Stimulated activated naive B cell treated with anti-CD40 and anti-IgM and Interleukin-4, amounts not matched to agents 10 μg/mL and 1 μg/mL and 100 μg/mL, for 72 hours (primary cell): ENCODE measurements around the gene TRIM52.
"Not testable (repeated sequence)": the region's sequence is repeated elsewhere in the genome, so short reads cannot be mapped to it uniquely, and the experiment has no call there.

Experiments used
- ATAC-seq, 2 donors: fragments of 150-1000 bp; cut with Tn5 transposase; replicated peaks; 2 replicates each; pipeline ENCODE4 v1.10.0; 2021; ENCODE audit warnings: moderate library complexity in 1 of 2
- DNase-seq: peaks from one replicate; pipeline ENCODE4 v3.0.0; 2021
- H3K27ac Mint-ChIP-seq: one replicate; pipeline ENCODE4 v1.8.0; 2022; ENCODE audit warnings: mild to moderate bottlenecking, mixed read lengths
- H3K27me3 Mint-ChIP-seq, 2 donors: one replicate each; pipeline ENCODE4 v1.8.0; 2022; ENCODE audit warnings: mixed read lengths in 2 of 2
- H3K36me3 Mint-ChIP-seq, 2 donors: one replicate each; pipeline ENCODE4 v1.8.0; 2022; ENCODE audit warnings: mixed read lengths in 2 of 2, mild to moderate bottlenecking in 1 of 2
- H3K4me1 Mint-ChIP-seq, 2 donors: one replicate each; pipeline ENCODE4 v1.8.0; 2022; ENCODE audit warnings: mixed read lengths in 2 of 2, mild to moderate bottlenecking in 1 of 2
- H3K4me3 Mint-ChIP-seq, 2 donors: one replicate each; pipeline ENCODE4 v1.8.0; 2022; ENCODE audit warnings: mild to moderate bottlenecking in 2 of 2, mixed read lengths in 2 of 2, moderate library complexity in 1 of 2
- H3K9me3 Mint-ChIP-seq, 2 donors: one replicate each; pipeline ENCODE4 v1.8.0; 2022; ENCODE audit warnings: mixed read lengths in 2 of 2, mild to moderate bottlenecking in 1 of 2

Gene TRIM52

DNA sequence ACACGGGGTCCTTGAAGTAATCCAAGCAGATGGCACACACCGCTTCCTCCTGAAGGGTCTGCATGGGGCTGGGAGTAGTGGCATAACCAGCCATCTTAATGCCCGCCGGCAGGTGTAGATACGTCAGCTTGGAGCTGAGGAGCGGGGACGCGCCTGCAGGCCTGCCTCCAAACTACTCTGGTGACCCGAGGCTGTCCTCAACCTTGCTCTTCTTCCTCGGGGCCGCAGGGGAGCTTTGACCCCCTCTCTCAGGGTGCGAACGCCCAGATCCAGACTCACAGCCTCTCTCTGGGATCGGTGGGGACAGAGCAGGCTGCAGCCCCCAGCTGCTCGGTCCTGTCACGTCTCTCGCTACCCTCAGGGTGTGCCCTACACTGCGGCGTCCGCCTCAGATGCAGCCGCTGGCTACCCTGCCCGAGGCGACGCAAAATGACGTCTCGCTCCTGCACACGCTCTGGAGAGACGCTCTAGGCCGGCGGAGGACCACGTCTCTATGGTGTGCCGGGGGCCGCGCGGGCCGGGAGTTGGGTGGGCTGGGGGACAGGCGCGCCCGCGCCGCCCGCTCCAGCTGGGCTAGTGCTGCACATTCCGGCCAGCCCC is at the start of gene TRIM52:
TSS of gene TRIM52 (minus strand) at position 424 of the 600 bp plus-strand sequence. CDS start at position 94, 330 bp downstream.
- DNase-seq = peak; percentile 88
- H3K9me3 Mint-ChIP-seq = no peaks in the 10 kb centered on the region
- peaks cover 30 to 43% of the 10 kb centered on the region in 2 donors for H3K4me1 Mint-ChIP-seq

GRCh38 chr5:181287331-181287730 is 26.4 kb upstream of the TRIM52 start:
- H3K4me3 Mint-ChIP-seq, H3K9me3 Mint-ChIP-seq, H3K27me3 Mint-ChIP-seq, H3K36me3 Mint-ChIP-seq, DNase-seq: not testable (repeated sequence)
- Mint-ChIP-seq H3K4me1 (peaks cover 22 to 27% of the 10 kb centered on the region in 2 donors), H3K27ac (peak overlapping the region; percentile 59)
- ATAC-seq = peak in 1 of 2 donors; percentile 45

More for the DNA sequence above, at the start of gene TRIM52:
- peak within 1 kb of the TSS; percentile 93 to 99 for H3K4me3 Mint-ChIP-seq
- H3K36me3 Mint-ChIP-seq = peaks cover 14 to 39% of the 10 kb centered on the region in 2 donors
- ATAC-seq = peak; percentile 90
- no peaks in the 10 kb centered on the region for H3K27me3 Mint-ChIP-seq
- peak within 1 kb of the TSS; percentile 99 for H3K27ac Mint-ChIP-seq

GRCh38 chr5:181285962-181286705 is 25.2 kb upstream of the TRIM52 start:
- H3K36me3 Mint-ChIP-seq, ATAC-seq, H3K27me3 Mint-ChIP-seq, DNase-seq, H3K9me3 Mint-ChIP-seq, H3K4me3 Mint-ChIP-seq: not testable (repeated sequence)
- Mint-ChIP-seq H3K4me1 (peaks cover 22 to 27% of the 10 kb centered on the region in 2 donors), H3K27ac (peak overlapping the region; percentile 56)

- H3K36me3 Mint-ChIP-seq, ATAC-seq, DNase-seq, H3K27me3 Mint-ChIP-seq, H3K9me3 Mint-ChIP-seq, H3K4me3 Mint-ChIP-seq: not testable (repeated sequence)
- peak overlapping the region; percentile 5 for H3K27ac Mint-ChIP-seq
- peaks cover 22 to 27% of the 10 kb centered on the region in 2 donors for H3K4me1 Mint-ChIP-seq
These were observed 23.2 kb upstream of the TRIM52 start for GRCh38 chr5:181283841-181284755.

GRCh38 chr5:181283347-181283746 is 22.4 kb upstream of the TRIM52 start:
- DNase-seq (no peak), ATAC-seq (no peak)
- Mint-ChIP-seq H3K4me1 (peaks cover 22 to 26% of the 10 kb centered on the region in 2 donors), H3K9me3 (no peaks in the 10 kb centered on the region), H3K27ac (no peak overlapping the region), H3K36me3 (no peaks in the 10 kb centered on the region), H3K27me3 (no peaks in the 10 kb centered on the region), H3K4me3 (no peak overlapping the region)

DNA sequence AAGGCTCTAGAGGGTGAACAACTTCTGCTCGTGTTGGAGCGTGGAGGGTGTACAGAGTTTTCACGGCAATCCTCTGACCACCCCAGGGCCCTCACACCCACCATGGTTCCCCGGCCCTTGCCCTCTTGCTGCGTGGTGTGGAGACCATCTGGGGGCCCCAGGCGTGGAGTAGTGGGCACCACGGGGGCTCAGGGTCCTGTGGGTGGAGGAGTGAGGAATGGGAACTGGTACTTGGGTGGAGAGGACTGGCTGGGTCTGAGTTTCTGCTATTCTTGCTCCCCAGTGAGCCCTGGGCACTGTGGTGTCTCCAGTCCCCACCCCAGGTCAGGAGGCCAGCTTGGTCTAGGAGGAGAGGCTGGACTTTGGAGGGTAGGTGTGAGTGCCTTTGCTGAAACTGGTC is 21.9 kb upstream of the TRIM52 start:
- Mint-ChIP-seq H3K36me3 (no peaks in the 10 kb centered on the region), H3K27ac (no peak overlapping the region), H3K4me1 (peaks cover 18 to 21% of the 10 kb centered on the region in 2 donors), H3K4me3 (no peak overlapping the region), H3K27me3 (no peaks in the 10 kb centered on the region), H3K9me3 (no peaks in the 10 kb centered on the region)
- no peak for ATAC-seq
- no peak for DNase-seq

DNA sequence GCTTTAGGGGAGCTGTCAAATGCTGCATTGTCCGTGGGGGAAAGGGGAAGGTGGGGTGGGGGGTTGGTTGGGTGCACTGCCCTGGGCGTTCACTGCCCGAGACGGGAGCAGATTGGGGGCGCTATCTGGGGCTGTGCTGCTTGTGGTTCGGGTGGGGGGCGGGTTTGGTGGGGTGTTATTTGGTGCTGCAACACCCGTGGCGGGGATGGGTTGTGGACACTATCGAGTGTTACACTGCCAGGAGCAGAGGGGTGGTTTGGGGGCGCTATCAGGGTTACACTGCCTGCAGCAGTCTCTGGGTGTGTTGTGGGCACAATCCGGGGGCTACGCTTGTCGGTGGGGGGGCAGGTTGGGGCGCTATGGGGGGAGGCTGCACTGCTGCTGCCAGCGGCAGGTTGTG is 21.5 kb upstream of the TRIM52 start:
- not testable (repeated sequence) for H3K27ac Mint-ChIP-seq, H3K9me3 Mint-ChIP-seq, H3K36me3 Mint-ChIP-seq, ATAC-seq, H3K4me3 Mint-ChIP-seq, H3K27me3 Mint-ChIP-seq, DNase-seq
- peaks cover 13 to 16% of the 10 kb centered on the region in 2 donors for H3K4me1 Mint-ChIP-seq

GRCh38 chr5:181281984-181282316 is 21.0 kb upstream of the TRIM52 start:
- ATAC-seq (no peak), DNase-seq (no peak)
- peaks cover 9 to 12% of the 10 kb centered on the region in 2 donors for H3K4me1 Mint-ChIP-seq
- no peak overlapping the region for H3K27ac Mint-ChIP-seq
- no peaks in the 10 kb centered on the region for H3K27me3 Mint-ChIP-seq
- no peaks in the 10 kb centered on the region for H3K9me3 Mint-ChIP-seq
- no peak overlapping the region for H3K4me3 Mint-ChIP-seq
- H3K36me3 Mint-ChIP-seq = no peaks in the 10 kb centered on the region

DNA sequence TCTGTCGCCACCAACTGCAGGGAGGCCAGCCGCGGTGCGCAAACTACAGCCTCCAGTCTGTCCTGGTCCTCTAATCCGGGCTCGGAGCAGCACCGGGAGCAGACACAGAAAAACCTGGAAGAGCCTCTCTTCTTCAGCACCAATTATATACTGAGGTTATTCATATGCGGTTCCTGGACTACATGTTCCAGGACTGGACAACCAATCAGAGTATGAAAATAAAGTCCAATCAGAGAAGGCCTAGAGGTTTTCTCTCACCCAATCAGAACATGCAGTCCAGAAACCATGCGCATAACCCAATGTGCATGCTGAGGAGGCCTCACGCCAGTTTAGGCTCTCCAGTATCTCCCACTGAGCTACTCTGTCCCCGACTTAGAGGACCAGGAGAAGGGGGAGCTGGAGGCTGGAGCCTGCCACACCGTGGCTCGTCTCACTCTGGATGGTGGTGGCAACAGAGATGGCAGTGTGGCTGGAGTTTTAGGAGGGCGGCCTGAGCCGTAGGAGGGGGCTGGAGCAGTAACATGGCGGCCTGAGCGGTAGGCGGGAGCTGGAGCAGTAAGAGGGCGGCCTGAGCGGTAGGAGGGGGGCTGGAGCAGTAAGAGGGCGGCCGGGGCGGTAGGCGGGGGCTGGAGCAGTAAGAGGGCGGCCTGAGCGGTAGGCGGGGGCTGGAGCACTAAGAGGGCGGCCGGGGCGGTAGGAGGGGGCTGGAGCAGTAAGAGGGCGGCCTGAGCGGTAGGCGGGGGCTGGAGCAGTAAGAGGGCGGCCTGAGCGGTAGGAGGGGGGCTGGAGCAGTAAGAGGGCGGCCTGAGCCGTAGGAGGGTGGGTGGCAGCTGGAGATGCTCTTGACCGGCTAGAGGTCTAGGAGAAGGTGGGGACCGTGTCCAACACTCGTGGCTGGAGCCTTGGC is 20.4 kb upstream of the TRIM52 start:
- no peak for ATAC-seq
- no peaks in the 10 kb centered on the region for H3K9me3 Mint-ChIP-seq
- no peak overlapping the region for H3K4me3 Mint-ChIP-seq

GRCh38 chr5:181280251-181280762 is 19.4 kb upstream of the TRIM52 start:
- Mint-ChIP-seq H3K4me3 (no peak overlapping the region), H3K27ac (no peak overlapping the region), H3K27me3 (no peaks in the 10 kb centered on the region), H3K36me3 (no peaks in the 10 kb centered on the region), H3K4me1 (no peaks in the 10 kb centered on the region), H3K9me3 (no peaks in the 10 kb centered on the region)
- no peak for ATAC-seq
- no peak for DNase-seq

More for the DNA sequence above, 20.4 kb upstream of the TRIM52 start:
- H3K27ac Mint-ChIP-seq = no peak overlapping the region
- H3K36me3 Mint-ChIP-seq = no peaks in the 10 kb centered on the region
- no peak for DNase-seq
- H3K27me3 Mint-ChIP-seq = no peaks in the 10 kb centered on the region
- H3K4me1 Mint-ChIP-seq = peaks cover 3 to 6% of the 10 kb centered on the region in 2 donors

GRCh38 chr5:181273433-181273744 is 12.4 kb upstream of the TRIM52 start:
- not testable (repeated sequence) for ATAC-seq, DNase-seq
- peak overlapping the region; percentile 43 to 68 for H3K4me3 Mint-ChIP-seq

DNA sequence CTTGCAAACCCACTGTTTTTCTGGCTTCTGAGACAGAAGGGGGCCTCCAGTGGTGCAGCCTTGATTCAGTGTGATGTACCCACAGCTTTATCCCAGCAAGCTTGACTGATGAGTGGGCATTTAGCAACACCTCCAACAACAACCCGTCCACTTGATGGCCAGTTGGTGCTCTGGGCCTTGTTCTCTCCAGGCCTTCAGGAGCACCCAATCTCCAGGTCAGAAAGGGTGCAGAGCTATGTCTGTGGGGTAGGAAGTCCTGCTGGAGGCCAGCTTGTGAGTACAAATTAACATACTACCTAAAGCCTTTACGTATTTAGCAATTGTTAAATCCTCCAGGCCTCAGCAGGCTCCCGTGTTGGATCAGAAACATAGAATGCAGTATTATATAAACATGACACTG is 10.1 kb upstream of the TRIM52 start:
- Mint-ChIP-seq H3K36me3 (peaks cover 1 to 3% of the 10 kb centered on the region in 2 donors), H3K27me3 (no peaks in the 10 kb centered on the region), H3K4me3 (no peak overlapping the region), H3K27ac (no peak overlapping the region), H3K4me1 (peaks cover 0 to 1% of the 10 kb centered on the region in 2 donors), H3K9me3 (no peaks in the 10 kb centered on the region)
- ATAC-seq (no peak), DNase-seq (no peak)

More at GRCh38 chr5:181273433-181273744, 12.4 kb upstream of the TRIM52 start:
- not testable (repeated sequence) for H3K9me3 Mint-ChIP-seq, H3K36me3 Mint-ChIP-seq, H3K27ac Mint-ChIP-seq, H3K27me3 Mint-ChIP-seq, H3K4me1 Mint-ChIP-seq

DNA sequence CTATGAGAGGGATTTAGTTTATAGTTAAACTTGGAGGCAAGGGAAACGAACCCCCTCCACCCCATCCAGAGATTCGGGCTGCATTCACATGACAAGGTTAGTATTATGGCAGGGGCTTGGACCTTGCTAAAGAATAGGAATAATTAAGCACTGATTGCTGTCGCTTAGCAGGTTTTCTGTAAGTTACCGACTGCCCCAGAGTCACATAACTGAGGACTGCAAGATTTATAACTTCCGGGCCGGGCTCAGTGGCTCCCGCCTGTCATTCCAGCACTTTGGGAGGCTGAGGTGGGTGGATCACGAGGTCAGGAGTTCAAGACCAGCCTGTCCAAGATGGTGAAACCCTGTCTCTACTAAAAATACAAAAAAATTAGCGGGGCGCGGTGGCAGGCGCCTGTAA is 7.0 kb upstream of the TRIM52 start:
- H3K36me3 Mint-ChIP-seq = peaks cover 8 to 10% of the 10 kb centered on the region in 2 donors
- H3K9me3 Mint-ChIP-seq, ATAC-seq, DNase-seq, H3K27me3 Mint-ChIP-seq, H3K4me1 Mint-ChIP-seq, H3K27ac Mint-ChIP-seq, H3K4me3 Mint-ChIP-seq: not testable (repeated sequence)
